T-helper 22 cell (primary cell): ENCODE results near the gene SCAP.

Source experiments
- DNase-seq: peaks from one replicate; pipeline ENCODE4 v3.0.0-alpha.2; 2020; ENCODE audit warnings: low read depth

The SCAP gene

GRCh38 chr3:47431225-47431624 lies 44.5 kb downstream of the SCAP start:
- DNase-seq = no peak

- no peak for DNase-seq
Observed at GRCh38 chr3:47430606-47431005, 45.1 kb downstream of the SCAP start.

GRCh38 chr3:47429476-47430270 lies 46.1 kb downstream of the SCAP start:
- DNase-seq = no peak

GRCh38 chr3:47428662-47429061 lies 47.1 kb downstream of the SCAP start:
- DNase-seq = no peak

- no peak for DNase-seq
Observed at GRCh38 chr3:47427866-47428265, 47.9 kb downstream of the SCAP start.

GRCh38 chr3:47425959-47426358 lies 49.8 kb downstream of the SCAP start:
- DNase-seq = no peak

- no peak for DNase-seq
Observed at GRCh38 chr3:47425383-47425778, 50.4 kb downstream of the SCAP start.

GRCh38 chr3:47424434-47425382 lies 51.0 kb downstream of the SCAP start:
- no peak for DNase-seq

GRCh38 chr3:47423548-47424145 lies 52.1 kb downstream of the SCAP start:
- no peak for DNase-seq

GRCh38 chr3:47422743-47423142 lies 53.0 kb downstream of the SCAP start:
- DNase-seq = no peak

GRCh38 chr3:47421741-47422649 lies 53.7 kb downstream of the SCAP start:
- DNase-seq = no peak

GRCh38 chr3:47420511-47421484 lies 54.9 kb downstream of the SCAP start:
- DNase-seq = peak; percentile 68

- no peak for DNase-seq
Observed at GRCh38 chr3:47420044-47420430, 55.7 kb downstream of the SCAP start.

- DNase-seq = no peak
Observed at GRCh38 chr3:47419083-47420043, 56.4 kb downstream of the SCAP start.

GRCh38 chr3:47418167-47419082 lies 57.3 kb downstream of the SCAP start:
- no peak for DNase-seq

GRCh38 chr3:47416041-47416440 lies 59.7 kb downstream of the SCAP start:
- DNase-seq = no peak

- no peak for DNase-seq
Observed at GRCh38 chr3:47414666-47415587, 60.8 kb downstream of the SCAP start.
